HCT116 (cell line): ENCODE measurements around the gene TAF3. TPM values are rescaled to one million over a fixed set of nuclear protein-coding genes. Genes with fewer than 3 reads are reported as not detected.

Source experiments
- ATAC-seq: fragments of 200-7000 bp; cut with Tn5 transposase; 2 replicates; pipeline ENCODE4 v1.9.1; 2020; ENCODE audit warnings: mild to moderate bottlenecking, moderate library complexity
- Bru-seq: library from RNA; stranded (reverse); fragments of 400-500 nt; gene quantifications from one replicate; lab custom pipeline; 2021; lab: Mats Ljungman, UMichigan
- BruChase-seq, 2 experiments: library from RNA; stranded (reverse); fragments of 400-500 nt; gene quantifications; one replicate each; lab custom pipeline; 2021; lab: Mats Ljungman, UMichigan
- BruUV-seq: library from RNA; stranded (reverse); fragments of 400-500 nt; replicated peaks from 2 replicates; lab custom pipeline; 2021; lab: Mats Ljungman, UMichigan
- CTCF ChIA-PET: fragments of 300-600 bp; sonication (Branson Sonifier 250); formaldehyde crosslinking; loops from one replicate; lab custom pipeline; 2021; ENCODE audit warnings: antibody characterized with exemption; lab: Charles Lee
- POLR2A ChIA-PET: fragments of 300-600, 350-600 bp; sonication (Branson Sonifier 250); formaldehyde crosslinking; loops from one replicate; lab custom pipeline; 2021; ENCODE audit warnings: antibody characterized with exemption; lab: Charles Lee
- RAD21 ChIA-PET, 2 experiments: fragments of 300-600 bp; sonication (Branson Sonifier 250); formaldehyde crosslinking; loops; one replicate each; lab custom pipeline; 2023; ENCODE audit warnings: low total read pairs in 2 of 2; ENCODE audit not compliant: uncharacterized antibody in 2 of 2, unreplicated experiment in 2 of 2, low non-redundant PET in 1 of 2; lab: Charles Lee
- DNase-seq: peaks from one replicate; pipeline ENCODE4 v3.0.0-alpha.2; 2010; ENCODE audit warnings: low read depth, low spot score
- H2AFZ ChIP-seq: fragments of 200-600 bp; shearing (Covaris generic), sonication (generic); 2 replicates; pipeline ENCODE4 v1.6.1; 2017; ENCODE audit warnings: low read depth, mixed run types, mixed read lengths, antibody characterized with exemption, low read length; ENCODE audit not compliant: poor library complexity, severe bottlenecking
- H3K27ac ChIP-seq: 2 replicates; pipeline ENCODE4 v1.5.1; 2012; ENCODE audit warnings: low read depth, low read length
- H3K27me3 ChIP-seq: fragments of 200-600 bp; sonication (generic); 2 replicates; pipeline ENCODE4 v1.6.1; 2016; ENCODE audit warnings: mixed run types, low read length, mixed read lengths; ENCODE audit not compliant: insufficient read depth
- H3K36me3 ChIP-seq, 2 experiments: fragments of 200-500 bp in 1 of 2; fragments of 200-600 bp in 1 of 2; sonication (Bioruptor generic) in 1 of 2; sonication (generic) in 1 of 2; 2 replicates each; pipeline versions ENCODE4 v1.5.1 to v1.6.1; 2014 to 2016; ENCODE audit warnings: low read length in 2 of 2, inconsistent platforms in 1 of 2, mixed read lengths in 1 of 2, mixed run types in 1 of 2; ENCODE audit not compliant: insufficient read depth in 2 of 2, control insufficient read depth in 1 of 2
- H3K4me1 ChIP-seq, 2 experiments: fragments of 200-600 bp in 1 of 2; sonication (generic) in 1 of 2; 2 replicates each; pipeline versions ENCODE4 v1.5.1 to v1.6.1; 2012 to 2017; ENCODE audit warnings: low read length in 2 of 2, inconsistent platforms in 1 of 2, mild to moderate bottlenecking in 1 of 2, mixed read lengths in 1 of 2, mixed run types in 1 of 2, moderate library complexity in 1 of 2; ENCODE audit not compliant: insufficient read depth in 2 of 2, control insufficient read depth in 1 of 2
- H3K4me2 ChIP-seq: fragments of 200-600 bp; sonication (generic); 2 replicates; pipeline ENCODE4 v1.6.1; 2017; ENCODE audit warnings: mixed run types, low read length, mixed read lengths
- H3K4me3 ChIP-seq, 2 experiments: fragments of 200-600 bp in 1 of 2; sonication (generic) in 1 of 2; replicated peaks in 1 of 2; 2 replicates each; pipeline ENCODE4 v1.5.1; 2011 to 2016; ENCODE audit warnings: low read length in 2 of 2, control low read depth in 1 of 2, low read depth in 1 of 2, mild to moderate bottlenecking in 1 of 2, mixed read lengths in 1 of 2, mixed run types in 1 of 2
- H3K79me2 ChIP-seq: fragments of 200-600 bp; sonication (generic); 2 replicates; pipeline ENCODE4 v1.6.1; 2017; ENCODE audit warnings: mild to moderate bottlenecking, mixed run types, low read length, moderate library complexity, mixed read lengths; ENCODE audit not compliant: insufficient read depth
- H3K9ac ChIP-seq: fragments of 200-600 bp; sonication (generic); 2 replicates; pipeline ENCODE4 v1.6.1; 2016; ENCODE audit warnings: low read length, mixed read lengths
- H3K9me2 ChIP-seq: fragments of 200-600 bp; sonication (generic), shearing (Covaris generic); 2 replicates; pipeline ENCODE4 v1.6.1; 2017; ENCODE audit warnings: mixed run types, mild to moderate bottlenecking, moderate library complexity; ENCODE audit not compliant: insufficient read depth
- H3K9me3 ChIP-seq, 2 experiments: fragments of 200-500 bp in 1 of 2; fragments of 200-600 bp in 1 of 2; sonication (Bioruptor generic) in 1 of 2; sonication (generic) in 1 of 2; 2 replicates each; pipeline ENCODE4 v1.6.1; 2014 to 2017; ENCODE audit warnings: low read length in 2 of 2, mixed read lengths in 2 of 2, inconsistent platforms in 1 of 2, low read depth in 1 of 2, mild to moderate bottlenecking in 1 of 2, mixed run types in 1 of 2, moderate library complexity in 1 of 2; ENCODE audit not compliant: control insufficient read depth in 1 of 2, insufficient read depth in 1 of 2
- H4K20me1 ChIP-seq: fragments of 200-600 bp; sonication (generic), shearing (Covaris generic); 2 replicates; pipeline ENCODE4 v1.6.1; 2017; ENCODE audit warnings: mixed run types, mild to moderate bottlenecking, moderate library complexity; ENCODE audit not compliant: insufficient read depth
- ATF3 ChIP-seq: IDR thresholded peaks from 2 replicates; pipeline ENCODE4 v1.6.1; 2012
- CBX3 ChIP-seq: IDR thresholded peaks from 2 replicates; pipeline ENCODE4 v1.6.1; 2012; ENCODE audit warnings: low read depth
- CTCF ChIP-seq, 3 experiments: fragments of 200-600 bp in 1 of 3; sonication (generic) in 1 of 3; IDR thresholded peaks in 2 of 3; conservative IDR thresholded peaks in 1 of 3; 2 replicates each; pipeline ENCODE4 v1.5.1; 2012 to 2017; ENCODE audit warnings: low read depth in 2 of 3, low read length in 2 of 3, antibody characterized with exemption in 1 of 3, borderline replicate concordance in 1 of 3, control low read depth in 1 of 3, mild to moderate bottlenecking in 1 of 3, mixed read lengths in 1 of 3, mixed run types in 1 of 3, moderate library complexity in 1 of 3; ENCODE audit not compliant: insufficient read depth in 1 of 3
- EGR1 ChIP-seq: IDR thresholded peaks from 2 replicates; pipeline ENCODE4 v1.6.1; 2012; ENCODE audit warnings: low read depth
- ELF1 ChIP-seq: IDR thresholded peaks from 2 replicates; pipeline ENCODE4 v1.6.1; 2012; ENCODE audit warnings: low read depth, borderline replicate concordance
- EZH2 ChIP-seq: fragments of 200-600 bp; sonication (generic); IDR thresholded peaks from 2 replicates; pipeline ENCODE4 v1.6.1; 2017; ENCODE audit warnings: antibody characterized with exemption, mixed run types
- EZH2phosphoT487 ChIP-seq: fragments of 200-600 bp; IDR thresholded peaks from 2 replicates; pipeline ENCODE4 v1.6.1; 2018; ENCODE audit warnings: antibody characterized with exemption, borderline replicate concordance
- FOSL1 ChIP-seq: IDR thresholded peaks from 2 replicates; pipeline ENCODE4 v1.6.1; 2012; ENCODE audit warnings: low read depth
- JUND ChIP-seq: IDR thresholded peaks from 2 replicates; pipeline ENCODE4 v1.6.1; 2012
- MAX ChIP-seq: IDR thresholded peaks from 2 replicates; pipeline ENCODE4 v1.6.1; 2012
- POLR2A ChIP-seq: IDR thresholded peaks from 2 replicates; pipeline ENCODE4 v1.7.0; 2011; ENCODE audit warnings: borderline replicate concordance; ENCODE audit not compliant: insufficient read depth, insufficient read length; ENCODE audit errors: extremely low read depth
- POLR2AphosphoS5 ChIP-seq: IDR thresholded peaks from 2 replicates; pipeline ENCODE4 v1.6.1; 2011; ENCODE audit warnings: mild to moderate bottlenecking, low read depth, low read length, moderate library complexity
- RAD21 ChIP-seq: IDR thresholded peaks from 2 replicates; pipeline ENCODE4 v1.6.1; 2012; ENCODE audit warnings: low read depth, mild to moderate bottlenecking
- REST ChIP-seq: IDR thresholded peaks from 2 replicates; pipeline ENCODE4 v1.6.1; 2012; ENCODE audit warnings: low read depth
- SIN3A ChIP-seq: IDR thresholded peaks from 2 replicates; pipeline ENCODE4 v1.6.1; 2012; ENCODE audit warnings: low read depth
- SP1 ChIP-seq: IDR thresholded peaks from 2 replicates; pipeline ENCODE4 v1.6.1; 2012; ENCODE audit warnings: low read depth
- SRF ChIP-seq: IDR thresholded peaks from 2 replicates; pipeline ENCODE4 v1.6.1; 2012; ENCODE audit warnings: low read depth
- YY1 ChIP-seq: IDR thresholded peaks from 2 replicates; pipeline ENCODE4 v1.6.1; 2011; ENCODE audit warnings: low read length, low read depth, moderate library complexity, mild to moderate bottlenecking; ENCODE audit not compliant: insufficient replicate concordance; ENCODE audit errors: extremely low read depth
- ZFX ChIP-seq: fragments of 450-650 bp; IDR thresholded peaks from 2 replicates; pipeline ENCODE4 v1.6.1; 2017
- ZNF274 ChIP-seq: fragments of 200-500 bp; sonication (Bioruptor generic); IDR thresholded peaks from 2 replicates; pipeline ENCODE4 v1.6.1; 2014; ENCODE audit warnings: mild to moderate bottlenecking, low read depth, low read length, inconsistent platforms
- intact Hi-C: fragments of 100-400 bp; cut with micrococcal nuclease; formaldehyde crosslinking; loops from 2 replicates; pipeline ENCODE4 v1.10.0; 2022
- long read RNA-seq: library from polyadenylated mRNA; unstranded; transcript quantifications from one replicate; pipeline ENCODE4 v2.0.0, GENCODE V29; 2021; ENCODE audit not compliant: unreplicated experiment
- polyA plus RNA-seq: library from polyadenylated mRNA; unstranded; fragments of >200 nt; gene quantifications from 2 replicates; pipeline ENCODE4 v1.2.1, GENCODE V29; 2012; ENCODE audit warnings: missing spikeins
- total RNA-seq: library from RNA; stranded (reverse); gene quantifications from one replicate; pipeline ENCODE4 v1.2.1, GENCODE V29; 2021; ENCODE audit not compliant: unreplicated experiment

TAF3 gene
- total RNA-seq (8.0 TPM), Bru-seq, nascent RNA (percentile 59 among the genes with signal in this experiment), BruChase-seq, experiment 1, labeled RNA remaining after a 6-hour chase (percentile 49 among the genes with signal in this experiment), BruChase-seq, experiment 2, labeled RNA remaining after a 2-hour chase (percentile 53 among the genes with signal in this experiment)
- polyA plus RNA-seq: 3.1 and 3.3 TPM in 2 replicates
- long read RNA-seq, partial matches to known transcripts: 19 of 20 reads
- long read RNA-seq, other reads (novel, unspliced or antisense): 1 of 20 reads

GRCh38 chr10:7818295-7819120 is at the start of gene TAF3:
TSS of gene TAF3 (plus strand) at chr10:7818505. CDS start at chr10:7818710, 205 bp downstream.
- ChIA-PET POLR2A (interaction anchor here (1.4 to 1.8 kb wide), 2 partner anchors 10 to 31 kb away, joined by 3 to 5 read pairs; partner anchors contain the start of genes ATP5F1C and KIN), CTCF (no interaction called here), RAD21 (no interaction called here)
- Histone ChIP-seq H3K4me2 (peak within 1 kb of the TSS; percentile 93), H3K79me2 (peaks cover 21% of the 10 kb centered on the region), H3K4me3 (peak within 1 kb of the TSS; percentile 92 to 96), H3K4me1 (peaks cover 9 to 15% of the 10 kb centered on the region in 2 experiments; a peak in 3 of 4 replicates), H3K9ac (peak within 1 kb of the TSS; percentile 77), H2AFZ (peak within 1 kb of the TSS; percentile 77), H3K9me3 (no peaks in the 10 kb centered on the region), H3K36me3 (no peaks in the 10 kb centered on the region; a peak in 1 of 4 replicates), H3K27me3 (no peaks in the 10 kb centered on the region), H3K27ac (peak within 1 kb of the TSS; percentile 35; the same call in 1 of the 2 replicates), H3K9me2 (no peaks in the 10 kb centered on the region), H4K20me1 (no peaks in the 10 kb centered on the region)
- no TSS peak for BruUV-seq
- peak; percentile 91 for ATAC-seq
- intact Hi-C loops: loop anchor here (2.0 to 5.0 kb wide), 2 partner anchors 30 to 1536 kb away; partner anchors contain the start of gene ATP5F1C
- DNase-seq: peak; percentile 72
- TF ChIP-seq ELF1 (peak; percentile 65), CBX3 (0 out of 2 replicates have a peak, but pooled peaks have one; percentile 46), ZFX (no peak), RAD21 (no peak), EZH2 (no peak), ZNF274 (no peak), REST (no peak), JUND (0 out of 2 replicates have a peak, but pooled peaks have one; percentile 20), YY1 (peak; percentile 98), POLR2A (peak; percentile 84), SRF (peak; percentile 97), SIN3A (peak; percentile 96), CTCF (IDR thresholded peaks at IDR 0.05 in 2 of 3, conservative IDR thresholded peaks at IDR 0.05 in 1 of 3; ENCODE audit: borderline replicate concordance in 1 of 3, insufficient read depth in 1 of 3, low read depth in 2 of 3, low read length in 2 of 3) (no peak), MAX (peak; percentile 91), ATF3 (no peak), SP1 (peak; percentile 68), POLR2AphosphoS5 (peak; percentile 92), EZH2phosphoT487 (no peak), FOSL1 (no peak), EGR1 (peak; percentile 62)
